Effector memory CD8-positive, alpha-beta T cell (primary cell): ENCODE measurements around the gene PRICKLE4.
"Not testable (repeated sequence)": the region's sequence is repeated elsewhere in the genome, so short reads cannot be mapped to it uniquely, and the experiment has no call there.

Experiments
- ATAC-seq: fragments of 150-1000 bp; cut with Tn5 transposase; replicated peaks from 2 replicates; pipeline ENCODE4 v1.10.0; 2021; ENCODE audit warnings: mild to moderate bottlenecking, moderate library complexity
- DNase-seq, 3 experiments: peaks; one replicate each; pipeline ENCODE4 v3.0.0; 2021
- H3K27ac Mint-ChIP-seq, 2 donors: one replicate each; pipeline ENCODE4 v1.8.0; 2022; ENCODE audit warnings: mild to moderate bottlenecking in 2 of 2, mixed read lengths in 2 of 2, moderate library complexity in 2 of 2
- H3K27me3 Mint-ChIP-seq, 2 donors: one replicate each; pipeline ENCODE4 v1.8.0; 2022; ENCODE audit warnings: mixed read lengths in 2 of 2
- H3K36me3 Mint-ChIP-seq: one replicate; pipeline ENCODE4 v1.8.0; 2022; ENCODE audit warnings: mild to moderate bottlenecking, moderate library complexity, mixed read lengths; ENCODE audit not compliant: insufficient read depth
- H3K4me1 Mint-ChIP-seq, 2 donors: one replicate each; pipeline ENCODE4 v1.8.0; 2022; ENCODE audit warnings: low read depth in 2 of 2, mixed read lengths in 2 of 2
- H3K4me3 Mint-ChIP-seq, 2 donors: one replicate each; pipeline ENCODE4 v1.8.0; 2022; ENCODE audit warnings: mild to moderate bottlenecking in 2 of 2, mixed read lengths in 2 of 2, moderate library complexity in 2 of 2
- H3K9me3 Mint-ChIP-seq, 2 donors: one replicate each; pipeline ENCODE4 v1.8.0; 2022; ENCODE audit warnings: mixed read lengths in 2 of 2

PRICKLE4 gene

DNA sequence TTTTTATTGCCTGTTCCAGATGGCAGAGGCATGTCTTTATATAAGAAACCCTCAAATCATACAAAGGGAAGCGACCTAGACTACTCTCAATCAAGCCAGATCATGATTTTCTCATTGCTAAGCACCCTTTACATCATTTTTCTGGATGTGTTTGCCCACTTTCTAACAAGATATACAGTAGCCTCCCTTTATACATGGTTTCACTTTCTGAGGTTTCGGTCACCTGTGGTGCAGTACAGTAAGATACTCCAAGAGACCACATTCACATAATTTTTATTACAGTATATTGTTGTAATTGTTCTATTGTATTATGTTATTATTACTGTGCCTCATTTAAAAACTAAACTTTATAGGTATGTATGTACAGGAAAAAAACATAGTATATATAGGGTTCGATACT lies 30.5 kb downstream of the PRICKLE4 start:
- no peak overlapping the region for H3K27ac Mint-ChIP-seq
- DNase-seq (no peak), ATAC-seq (no peak)
- H3K9me3 Mint-ChIP-seq, result no peaks in the 10 kb centered on the region
- no peaks in the 10 kb centered on the region for H3K36me3 Mint-ChIP-seq
- no peak overlapping the region for H3K4me3 Mint-ChIP-seq
- H3K4me1 Mint-ChIP-seq, result no peaks in the 10 kb centered on the region
- no peaks in the 10 kb centered on the region for H3K27me3 Mint-ChIP-seq

DNA sequence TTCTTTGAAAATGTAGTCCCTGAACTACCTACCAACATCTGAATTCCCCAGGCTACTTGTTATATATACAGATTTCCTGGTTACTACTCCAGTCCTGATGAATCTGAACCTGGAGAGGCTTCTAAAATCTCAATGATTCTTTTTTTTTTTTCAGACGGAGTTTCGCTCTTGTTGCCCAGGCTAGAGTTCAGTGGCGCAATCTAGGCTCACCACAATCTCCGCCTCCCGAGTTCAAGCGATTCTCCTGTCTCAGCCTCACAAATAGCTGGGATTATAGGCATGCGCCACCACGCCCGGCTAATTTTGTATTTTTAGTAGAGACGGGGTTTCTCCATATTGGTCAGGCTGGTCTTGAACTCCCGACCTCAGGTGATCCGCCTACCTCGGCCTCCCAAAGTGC lies 31.4 kb downstream of the PRICKLE4 start:
- not testable (repeated sequence) for H3K36me3 Mint-ChIP-seq, H3K27ac Mint-ChIP-seq, ATAC-seq, H3K4me1 Mint-ChIP-seq, DNase-seq, H3K4me3 Mint-ChIP-seq, H3K27me3 Mint-ChIP-seq, H3K9me3 Mint-ChIP-seq

DNA sequence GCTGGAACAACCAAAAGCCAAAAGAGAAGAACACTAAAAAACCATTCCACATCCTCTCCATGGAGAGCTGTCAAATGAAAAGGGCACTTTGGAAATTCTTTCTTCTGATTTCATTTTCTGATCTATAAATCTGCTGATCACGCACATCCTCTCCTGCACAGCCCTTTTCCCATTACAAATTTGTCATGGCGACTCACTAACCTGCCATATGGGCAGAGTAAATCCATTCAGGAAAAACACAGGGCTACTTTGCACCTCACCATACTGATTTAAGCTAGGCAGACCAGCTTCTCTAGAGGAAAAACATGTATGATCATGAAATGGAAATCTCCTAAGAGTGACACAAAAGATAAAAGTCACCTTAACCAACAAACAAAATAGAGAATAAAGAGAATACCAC lies 32.9 kb downstream of the PRICKLE4 start:
- H3K36me3 Mint-ChIP-seq, result no peaks in the 10 kb centered on the region
- H3K27ac Mint-ChIP-seq, result no peak overlapping the region
- DNase-seq (no peak), ATAC-seq (no peak)
- no peaks in the 10 kb centered on the region for H3K27me3 Mint-ChIP-seq
- no peaks in the 10 kb centered on the region for H3K4me1 Mint-ChIP-seq
- H3K4me3 Mint-ChIP-seq, result no peak overlapping the region
- H3K9me3 Mint-ChIP-seq, result no peaks in the 10 kb centered on the region

DNA sequence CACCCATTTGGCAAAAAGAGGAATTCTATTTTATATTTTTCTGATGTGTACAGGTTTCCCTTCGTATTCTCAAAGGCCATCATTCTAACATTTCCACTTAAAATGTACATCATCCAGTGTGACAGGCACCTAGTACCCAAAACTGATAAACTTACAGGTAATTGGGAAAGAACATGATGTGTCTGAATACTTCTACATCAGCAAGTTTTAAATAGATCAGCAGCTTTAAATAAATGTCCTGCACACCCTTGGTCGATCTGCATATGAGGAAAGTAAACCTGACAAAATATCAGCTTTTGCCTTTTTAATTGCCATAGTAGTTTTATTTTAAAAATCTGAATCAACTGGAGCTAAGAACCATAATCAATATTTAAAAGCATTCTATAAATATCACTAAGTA lies 33.4 kb downstream of the PRICKLE4 start:
- no peaks in the 10 kb centered on the region for H3K36me3 Mint-ChIP-seq
- H3K4me3 Mint-ChIP-seq, result no peak overlapping the region
- H3K4me1 Mint-ChIP-seq, result no peaks in the 10 kb centered on the region
- H3K27ac Mint-ChIP-seq, result no peak overlapping the region
- no peaks in the 10 kb centered on the region for H3K9me3 Mint-ChIP-seq
- no peaks in the 10 kb centered on the region for H3K27me3 Mint-ChIP-seq
- DNase-seq (no peak), ATAC-seq (no peak)

DNA sequence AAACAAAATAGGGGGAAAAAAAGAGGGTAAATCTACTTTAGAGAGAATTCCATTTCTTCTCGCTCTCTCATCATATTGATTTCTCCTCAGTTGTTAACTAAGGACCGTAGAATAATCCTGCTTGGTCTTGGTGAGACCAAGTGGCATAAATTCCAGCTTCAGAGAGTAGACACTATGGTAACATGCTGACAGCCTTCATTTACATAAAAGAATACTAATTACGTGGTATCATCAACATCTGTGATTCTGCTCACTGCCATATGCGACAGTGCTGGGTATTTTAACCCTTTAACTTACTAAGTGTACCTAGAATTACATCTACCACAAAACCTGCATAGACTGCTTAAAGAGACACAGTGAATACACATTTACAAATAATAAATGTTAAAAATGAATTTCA lies 34.0 kb downstream of the PRICKLE4 start:
- H3K9me3 Mint-ChIP-seq, result no peaks in the 10 kb centered on the region
- no peaks in the 10 kb centered on the region for H3K4me1 Mint-ChIP-seq
- H3K4me3 Mint-ChIP-seq, result no peak overlapping the region
- ATAC-seq, result no peak
- H3K36me3 Mint-ChIP-seq, result no peaks in the 10 kb centered on the region
- DNase-seq, result no peak
- no peak overlapping the region for H3K27ac Mint-ChIP-seq
- no peaks in the 10 kb centered on the region for H3K27me3 Mint-ChIP-seq

DNA sequence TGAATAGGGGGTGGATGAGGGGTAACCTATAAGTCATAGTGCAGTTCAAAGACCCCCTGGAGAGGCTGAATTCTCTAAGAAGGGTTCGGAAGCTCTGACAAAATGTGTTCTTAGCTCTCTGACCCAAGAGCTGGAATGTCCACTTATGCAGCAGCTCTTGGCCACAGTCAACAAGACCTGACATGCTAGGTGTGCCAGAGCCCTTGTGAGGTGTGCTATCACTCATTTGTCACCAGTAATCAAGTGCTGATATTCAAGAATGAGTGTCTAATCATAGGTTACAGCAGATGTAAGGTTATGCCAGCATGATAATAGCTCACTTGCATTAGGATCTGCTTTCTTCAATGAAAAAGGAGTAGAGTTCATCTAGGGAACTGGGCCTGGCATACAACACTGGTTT lies 35.0 kb downstream of the PRICKLE4 start:
- Mint-ChIP-seq H3K27ac (no peak overlapping the region), H3K9me3 (no peaks in the 10 kb centered on the region), H3K27me3 (no peaks in the 10 kb centered on the region), H3K4me1 (no peaks in the 10 kb centered on the region), H3K4me3 (no peak overlapping the region), H3K36me3 (no peaks in the 10 kb centered on the region)
- DNase-seq (no peak), ATAC-seq (no peak)

DNA sequence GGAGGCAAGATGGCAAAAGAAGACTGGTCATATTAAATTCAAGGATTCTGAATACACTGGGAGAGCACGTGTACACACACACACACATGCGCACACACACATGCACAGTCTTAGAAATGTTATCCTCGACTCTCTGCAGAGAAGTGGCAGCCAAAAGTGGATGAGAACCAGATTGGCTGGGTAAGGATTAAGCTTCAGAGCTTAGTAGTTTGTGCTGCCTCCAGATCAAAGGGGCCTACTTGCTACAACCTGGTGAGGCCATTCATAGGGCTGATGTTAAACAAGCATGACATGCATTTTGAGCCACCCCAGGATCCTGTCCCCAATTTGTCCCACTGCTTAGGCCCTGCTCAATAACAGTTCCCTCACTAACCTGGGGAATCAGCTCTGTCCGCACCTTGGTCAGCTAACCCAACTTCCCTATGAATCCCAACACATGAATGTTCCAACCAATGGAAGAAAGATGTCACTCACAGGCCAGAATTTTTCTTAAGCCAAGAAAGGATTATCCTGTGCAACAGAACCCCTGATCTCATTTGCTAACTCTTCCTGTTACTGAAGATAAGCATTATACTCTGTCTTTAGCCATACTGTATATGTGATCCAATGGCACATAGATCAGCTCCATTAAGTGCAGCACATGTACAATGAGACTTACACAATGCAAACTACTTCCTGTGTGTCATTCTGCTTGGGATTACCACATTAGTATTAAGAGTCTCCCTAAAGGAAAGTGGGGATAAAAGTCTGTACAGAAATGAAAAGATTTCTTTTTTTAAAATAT lies 37.9 kb downstream of the PRICKLE4 start:
- no peak overlapping the region for H3K4me3 Mint-ChIP-seq
- DNase-seq (no peak), ATAC-seq (no peak)
- H3K36me3 Mint-ChIP-seq, result no peaks in the 10 kb centered on the region
- no peak overlapping the region for H3K27ac Mint-ChIP-seq
- no peaks in the 10 kb centered on the region for H3K27me3 Mint-ChIP-seq
- no peaks in the 10 kb centered on the region for H3K9me3 Mint-ChIP-seq
- no peaks in the 10 kb centered on the region for H3K4me1 Mint-ChIP-seq

DNA sequence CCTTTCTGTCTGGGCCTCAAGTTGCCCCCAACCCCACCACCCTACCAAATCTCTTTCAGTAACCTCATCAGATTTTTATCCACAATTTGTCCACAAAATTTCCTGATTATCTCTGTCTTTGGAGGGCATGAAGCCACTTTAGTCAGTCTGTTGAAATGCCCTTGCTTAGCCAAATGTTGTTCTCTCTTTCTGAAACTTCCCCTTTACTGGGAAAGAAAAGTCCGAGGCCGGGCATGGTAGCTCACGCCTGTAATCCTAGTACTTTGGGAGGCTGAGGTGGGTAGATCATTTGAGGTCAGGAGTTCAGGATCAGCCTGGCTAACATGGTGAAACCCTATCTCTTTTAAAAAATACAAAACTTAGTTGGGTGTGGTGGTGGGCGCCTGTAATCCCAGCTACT lies 40.7 kb downstream of the PRICKLE4 start:
- H3K9me3 Mint-ChIP-seq, result no peaks in the 10 kb centered on the region

DNA sequence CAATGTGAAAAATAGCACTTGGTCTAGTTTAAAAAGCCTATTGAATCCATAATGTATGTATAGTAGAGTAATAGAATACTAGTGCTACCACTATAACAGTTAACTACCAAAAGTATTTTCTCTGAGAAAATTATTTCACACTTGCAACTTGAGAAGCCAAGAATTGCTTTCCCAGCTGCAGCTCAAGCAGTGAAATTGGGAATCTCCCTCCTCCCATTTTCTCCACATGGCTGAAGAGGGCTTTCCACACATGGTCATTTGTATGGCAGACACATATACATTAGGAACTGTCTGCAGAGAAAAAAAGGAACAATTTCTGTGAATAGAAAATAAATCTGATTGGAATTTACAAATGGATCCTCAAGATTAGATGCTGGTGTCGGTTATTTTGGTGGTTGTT lies 41.4 kb downstream of the PRICKLE4 start:
- H3K27me3 Mint-ChIP-seq, result no peaks in the 10 kb centered on the region
- ATAC-seq, result no peak
- no peak overlapping the region for H3K4me3 Mint-ChIP-seq
- DNase-seq, result no peak
- H3K4me1 Mint-ChIP-seq, result no peaks in the 10 kb centered on the region
- H3K9me3 Mint-ChIP-seq, result no peaks in the 10 kb centered on the region
- no peaks in the 10 kb centered on the region for H3K36me3 Mint-ChIP-seq
- no peak overlapping the region for H3K27ac Mint-ChIP-seq

More for the DNA sequence above, 40.7 kb downstream of the PRICKLE4 start:
- Mint-ChIP-seq H3K27me3 (no peaks in the 10 kb centered on the region), H3K4me3 (no peak overlapping the region), H3K36me3 (no peaks in the 10 kb centered on the region), H3K4me1 (no peaks in the 10 kb centered on the region), H3K27ac (no peak overlapping the region)
- no peak for DNase-seq
- ATAC-seq, result no peak

DNA sequence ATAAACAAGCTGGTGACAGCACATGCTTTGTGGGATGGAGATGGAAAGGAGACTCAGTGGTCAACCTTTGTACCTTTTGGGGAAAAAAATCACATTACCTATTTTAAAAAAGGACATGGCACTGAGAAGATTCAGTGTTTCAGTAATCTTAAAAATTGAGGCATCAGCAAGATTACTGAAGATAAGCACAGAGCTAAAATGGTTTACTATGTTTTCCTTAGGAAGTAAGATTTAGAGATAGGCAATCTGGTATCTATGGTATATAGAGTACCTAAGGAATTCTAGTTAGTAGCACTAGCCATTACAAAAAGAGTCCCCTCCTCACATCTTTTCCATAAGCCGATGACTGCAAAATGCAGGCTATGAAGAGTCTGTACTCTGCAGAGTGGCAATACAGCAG lies 42.6 kb downstream of the PRICKLE4 start:
- no peaks in the 10 kb centered on the region for H3K4me1 Mint-ChIP-seq
- DNase-seq (no peak), ATAC-seq (no peak)
- no peak overlapping the region for H3K4me3 Mint-ChIP-seq
- no peak overlapping the region for H3K27ac Mint-ChIP-seq
- H3K36me3 Mint-ChIP-seq, result no peaks in the 10 kb centered on the region
- no peaks in the 10 kb centered on the region for H3K9me3 Mint-ChIP-seq
- no peaks in the 10 kb centered on the region for H3K27me3 Mint-ChIP-seq

DNA sequence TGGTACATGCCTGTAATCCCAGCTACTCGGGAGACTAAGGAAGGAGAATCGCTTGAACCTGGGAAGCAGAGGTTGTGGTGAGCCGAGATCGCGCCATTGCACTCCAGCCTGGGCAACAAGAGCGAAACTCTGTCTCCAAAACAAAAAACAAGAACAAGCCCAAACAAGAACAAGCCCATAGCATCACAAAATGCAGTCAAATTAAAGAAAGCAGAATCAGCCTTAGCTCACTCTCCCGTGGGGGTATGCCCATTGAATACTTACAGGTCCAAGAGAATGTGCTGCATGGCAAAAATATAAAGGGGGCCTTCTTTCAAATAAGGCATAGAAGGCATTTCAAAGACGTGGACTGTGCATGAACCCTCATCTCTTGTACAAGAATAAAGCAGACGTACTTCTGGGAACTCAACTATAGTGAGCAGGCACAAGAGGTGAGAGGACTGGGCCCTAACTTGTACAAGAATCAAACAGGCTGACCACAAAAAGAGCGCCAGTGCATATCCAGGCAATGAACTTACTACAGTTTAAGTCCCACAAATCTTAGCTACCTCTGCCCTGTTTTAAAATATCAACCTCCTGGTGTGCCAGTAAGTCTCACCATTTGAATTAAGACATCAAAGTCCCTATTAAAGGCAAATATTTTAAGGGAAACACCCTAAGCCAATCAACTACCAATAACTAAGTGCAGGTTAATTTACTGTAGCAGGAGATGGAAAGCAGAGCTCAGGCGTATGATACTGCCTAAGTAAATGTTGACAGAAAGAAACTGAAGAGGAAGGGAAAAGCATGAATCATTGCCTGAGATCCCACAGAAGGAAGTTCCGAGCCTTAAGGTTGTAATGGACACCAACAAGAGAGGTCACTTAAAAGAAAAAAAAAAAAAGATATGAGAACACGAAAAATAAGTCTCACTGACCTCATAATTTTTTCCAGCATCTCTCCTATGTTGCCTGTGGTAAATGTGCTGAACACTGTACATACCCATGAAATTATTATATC lies 44.3 kb downstream of the PRICKLE4 start:
- ATAC-seq, result no peak
- Mint-ChIP-seq H3K9me3 (no peaks in the 10 kb centered on the region), H3K27ac (no peak overlapping the region), H3K4me3 (no peak overlapping the region), H3K27me3 (no peaks in the 10 kb centered on the region), H3K36me3 (no peaks in the 10 kb centered on the region), H3K4me1 (no peaks in the 10 kb centered on the region)
- DNase-seq, result no peak

DNA sequence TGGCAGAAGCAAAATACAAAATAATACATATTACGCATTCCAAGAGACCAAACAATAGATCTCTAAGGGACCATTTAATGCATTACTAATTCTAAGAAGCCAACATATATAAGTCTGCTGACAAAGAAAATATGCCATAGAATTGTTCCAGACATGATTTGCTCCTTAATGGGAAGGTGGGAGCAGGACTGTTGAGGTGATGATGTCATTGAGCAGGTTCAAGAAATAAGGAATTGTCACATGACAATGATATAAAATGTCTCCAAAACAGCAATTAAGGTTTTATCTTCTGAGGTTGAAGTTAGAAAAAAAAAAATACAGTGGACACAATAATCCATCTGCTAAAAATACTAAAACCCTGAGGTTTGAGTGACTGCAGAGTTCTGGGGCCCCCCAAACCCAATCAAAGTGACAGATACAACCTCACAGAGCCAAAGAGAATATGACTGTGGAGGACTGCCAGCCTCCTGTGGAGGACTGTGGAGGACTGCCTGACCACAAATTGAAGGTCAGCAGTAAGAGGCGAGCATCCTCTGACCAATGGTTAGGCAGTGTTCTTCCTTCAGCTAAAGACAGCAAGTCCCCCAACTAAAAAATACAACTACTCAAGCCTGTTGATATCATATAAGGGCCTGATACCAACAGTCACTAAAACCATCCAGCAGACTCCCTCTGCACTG lies 45.9 kb downstream of the PRICKLE4 start:
- no peaks in the 10 kb centered on the region for H3K27me3 Mint-ChIP-seq
- no peaks in the 10 kb centered on the region for H3K36me3 Mint-ChIP-seq
- H3K4me1 Mint-ChIP-seq, result no peaks in the 10 kb centered on the region
- no peaks in the 10 kb centered on the region for H3K9me3 Mint-ChIP-seq
- no peak overlapping the region for H3K27ac Mint-ChIP-seq
- DNase-seq (no peak), ATAC-seq (no peak)
- no peak overlapping the region for H3K4me3 Mint-ChIP-seq

DNA sequence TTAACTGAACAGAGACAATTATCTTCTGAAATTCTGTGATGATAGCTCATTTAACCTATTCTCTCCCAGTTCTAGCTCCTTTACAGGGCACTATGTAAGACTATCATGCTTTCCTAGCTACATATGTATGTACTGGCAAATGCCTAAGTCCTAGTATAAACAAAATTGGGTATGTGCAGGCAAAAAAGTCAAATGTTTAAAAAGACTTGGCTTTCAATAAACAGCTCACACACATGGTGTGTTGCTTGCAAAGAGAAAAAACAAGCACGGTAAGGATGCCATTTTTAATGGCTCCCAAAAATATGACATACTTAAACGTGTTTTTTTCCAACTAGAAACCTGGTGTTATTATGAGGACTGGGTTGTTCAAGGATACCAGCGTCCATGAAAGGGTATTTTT lies 51.7 kb downstream of the PRICKLE4 start:
- Mint-ChIP-seq H3K36me3 (no peaks in the 10 kb centered on the region), H3K4me3 (no peak overlapping the region), H3K27ac (no peak overlapping the region), H3K4me1 (no peaks in the 10 kb centered on the region), H3K9me3 (no peaks in the 10 kb centered on the region), H3K27me3 (no peaks in the 10 kb centered on the region)
- ATAC-seq, result no peak
- no peak for DNase-seq
